GM18520 (cell line): ENCODE results near the gene RNF187.

Source experiments
- ATAC-seq: cut with Tn5 transposase; IDR thresholded peaks from one replicate; pipeline ENCODE4 v1.9.1; 2021; ENCODE audit not compliant: unreplicated experiment

Gene RNF187

GRCh38 chr1:228487336-228488124 lies at the start of gene RNF187:
RNF187 (plus strand) TSS chr1:228487382.
- ATAC-seq, result peak; percentile 12

GRCh38 chr1:228437424-228437962 lies 49.7 kb upstream of the RNF187 start:
- ATAC-seq, result no peak

GRCh38 chr1:228438266-228438665 lies 48.9 kb upstream of the RNF187 start:
- no peak for ATAC-seq

GRCh38 chr1:228440761-228441500 lies 46.3 kb upstream of the RNF187 start:
- ATAC-seq, result no peak

- ATAC-seq, result no peak
Measured at GRCh38 chr1:228443395-228443794, 43.8 kb upstream of the RNF187 start.

- ATAC-seq, result no peak
Measured at GRCh38 chr1:228445490-228445842, 41.7 kb upstream of the RNF187 start.

GRCh38 chr1:228445843-228446650 lies 41.1 kb upstream of the RNF187 start:
- peak; percentile 57 for ATAC-seq

GRCh38 chr1:228446852-228447251 lies 40.3 kb upstream of the RNF187 start:
- no peak for ATAC-seq

GRCh38 chr1:228448372-228448771 lies 38.8 kb upstream of the RNF187 start:
- no peak for ATAC-seq

- no peak for ATAC-seq
Measured at GRCh38 chr1:228450200-228450599, 37.0 kb upstream of the RNF187 start.

GRCh38 chr1:228452194-228453021 lies 34.8 kb upstream of the RNF187 start:
- no peak for ATAC-seq

GRCh38 chr1:228453022-228453560 lies 34.1 kb upstream of the RNF187 start:
- no peak for ATAC-seq

GRCh38 chr1:228453614-228454013 lies 33.6 kb upstream of the RNF187 start:
- ATAC-seq, result no peak

GRCh38 chr1:228454238-228454637 lies 32.9 kb upstream of the RNF187 start:
- ATAC-seq, result no peak

GRCh38 chr1:228455715-228456114 lies 31.5 kb upstream of the RNF187 start:
- no peak for ATAC-seq

GRCh38 chr1:228456252-228457016 lies 30.7 kb upstream of the RNF187 start:
- ATAC-seq, result no peak

- ATAC-seq, result peak; percentile 0
Measured at GRCh38 chr1:228457017-228457395, 30.2 kb upstream of the RNF187 start.

GRCh38 chr1:228457396-228458176 lies 29.6 kb upstream of the RNF187 start:
- peak; percentile 88 for ATAC-seq
